ENCODE measurements around the gene CCDC185.

The CCDC185 gene

GRCh38 chr1:223437151-223437550, 43.9 kb downstream of the CCDC185 start:
- DNase-seq: no peak

DNA sequence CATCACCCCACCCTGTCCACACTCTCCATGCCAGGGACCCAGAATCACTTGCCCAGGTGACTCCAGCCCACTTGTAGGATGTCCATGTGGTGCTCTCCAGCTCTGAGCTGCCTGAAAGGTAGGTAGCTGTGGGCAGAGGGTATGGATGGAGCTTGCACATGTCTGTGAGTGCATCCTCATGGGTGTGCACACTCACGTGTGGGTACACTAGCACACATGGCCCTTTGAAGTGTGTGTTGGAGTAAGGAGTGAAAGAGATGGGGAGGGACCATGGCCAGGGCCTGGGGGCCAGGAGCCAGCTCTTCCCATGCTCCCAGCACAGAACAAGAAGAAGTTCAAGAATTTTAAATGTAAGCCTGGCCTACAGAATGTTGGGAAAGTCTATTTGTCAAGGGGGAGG, 50.2 kb downstream of the CCDC185 start:
- DNase-seq: no peak

DNA sequence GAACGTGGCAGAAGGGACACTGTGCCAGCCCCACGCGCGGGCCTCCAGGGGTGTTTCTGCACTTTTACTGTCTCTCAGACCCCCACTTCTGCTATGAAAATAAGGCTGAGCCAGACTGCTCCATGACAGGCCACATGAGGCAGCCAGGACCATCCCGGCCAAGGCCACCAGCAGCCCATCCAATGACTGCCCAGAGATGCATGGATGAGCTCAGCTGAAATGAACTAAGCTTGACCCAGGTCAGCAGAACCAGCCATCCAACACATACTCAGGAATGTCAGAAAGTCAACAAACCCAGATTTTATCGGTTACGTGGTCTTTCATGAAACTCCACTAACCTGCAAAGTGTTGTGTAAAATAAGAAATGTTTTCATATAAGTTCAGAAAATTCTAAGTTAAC, 51.2 kb downstream of the CCDC185 start:
- no peak for DNase-seq
